ENCODE results near the gene UEVLD.

Gene UEVLD

DNA sequence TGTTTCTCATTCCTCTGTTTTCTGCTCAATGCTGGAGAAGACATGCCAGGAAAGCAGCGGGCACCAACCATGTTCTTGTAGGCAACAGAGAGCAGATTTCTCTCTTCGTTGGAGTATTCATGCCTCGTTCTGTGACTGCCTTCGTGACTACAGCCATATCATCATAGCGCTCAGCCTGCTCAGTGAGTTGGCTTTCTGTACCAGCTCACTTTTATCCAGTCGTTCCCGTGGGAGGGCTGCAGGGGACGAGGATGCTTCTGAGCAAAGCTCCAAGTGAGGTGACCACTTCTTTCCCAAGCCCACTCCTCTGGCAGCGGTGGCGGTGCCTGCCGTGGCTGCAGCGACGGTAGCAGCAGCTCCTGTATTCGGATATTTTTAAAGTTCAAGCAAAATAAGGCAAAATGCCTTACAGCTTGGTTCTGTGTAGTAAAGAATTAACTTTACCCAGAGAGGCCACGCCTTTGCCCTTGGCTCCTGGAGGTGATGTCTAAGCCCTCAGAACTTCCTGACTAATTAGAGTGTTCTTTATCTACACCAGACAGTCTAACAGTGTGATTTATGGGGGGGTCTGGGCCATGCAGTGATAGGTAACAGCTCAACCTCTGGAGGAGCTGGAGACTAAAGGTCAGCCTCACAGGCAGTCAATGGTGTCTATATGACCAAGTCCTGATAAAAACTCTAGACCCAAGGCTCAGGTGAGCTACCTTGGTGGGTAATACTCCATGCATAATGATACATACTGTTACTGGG, 97.6 kb downstream of the UEVLD start:
- no peak overlapping the region for H3K4me3 ChIP-seq (ENCODE audit: low read length)
- TF ChIP-seq, protein P1, sequence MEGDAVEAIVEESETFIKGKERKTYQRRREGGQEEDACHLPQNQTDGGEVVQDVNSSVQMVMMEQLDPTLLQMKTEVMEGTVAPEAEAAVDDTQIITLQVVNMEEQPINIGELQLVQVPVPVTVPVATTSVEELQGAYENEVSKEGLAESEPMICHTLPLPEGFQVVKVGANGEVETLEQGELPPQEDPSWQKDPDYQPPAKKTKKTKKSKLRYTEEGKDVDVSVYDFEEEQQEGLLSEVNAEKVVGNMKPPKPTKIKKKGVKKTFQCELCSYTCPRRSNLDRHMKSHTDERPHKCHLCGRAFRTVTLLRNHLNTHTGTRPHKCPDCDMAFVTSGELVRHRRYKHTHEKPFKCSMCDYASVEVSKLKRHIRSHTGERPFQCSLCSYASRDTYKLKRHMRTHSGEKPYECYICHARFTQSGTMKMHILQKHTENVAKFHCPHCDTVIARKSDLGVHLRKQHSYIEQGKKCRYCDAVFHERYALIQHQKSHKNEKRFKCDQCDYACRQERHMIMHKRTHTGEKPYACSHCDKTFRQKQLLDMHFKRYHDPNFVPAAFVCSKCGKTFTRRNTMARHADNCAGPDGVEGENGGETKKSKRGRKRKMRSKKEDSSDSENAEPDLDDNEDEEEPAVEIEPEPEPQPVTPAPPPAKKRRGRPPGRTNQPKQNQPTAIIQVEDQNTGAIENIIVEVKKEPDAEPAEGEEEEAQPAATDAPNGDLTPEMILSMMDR (conservative IDR thresholded peaks at IDR 0.05; ENCODE audit: low read depth, low read length): no peak
- no peak for DNase-seq (ENCODE audit: low read depth)

DNA sequence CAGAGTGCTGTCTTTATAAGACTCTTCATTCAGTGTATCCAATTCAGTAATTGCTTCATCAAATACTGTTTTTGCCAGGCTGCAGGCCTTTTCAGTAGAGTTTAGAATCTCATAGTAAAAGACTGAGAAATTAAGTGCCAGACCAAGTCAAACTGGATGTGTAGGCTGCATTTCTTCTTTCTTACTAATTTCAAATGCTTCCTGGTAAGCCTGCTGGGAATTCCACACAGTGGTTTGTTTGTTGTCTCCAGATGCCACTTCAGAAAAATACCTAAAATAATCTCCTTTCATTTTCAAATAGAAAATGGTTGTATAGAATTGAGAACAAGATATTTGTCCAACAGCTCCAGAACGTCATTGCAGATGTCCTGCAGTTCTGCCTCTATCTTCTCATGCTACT, 98.2 kb downstream of the UEVLD start:
- DNase-seq (ENCODE audit: low read depth): no peak
- TF ChIP-seq, protein P1 (conservative IDR thresholded peaks at IDR 0.05; ENCODE audit: low read depth, low read length): no peak
- H3K4me3 ChIP-seq (ENCODE audit: low read length): no peak overlapping the region

DNA sequence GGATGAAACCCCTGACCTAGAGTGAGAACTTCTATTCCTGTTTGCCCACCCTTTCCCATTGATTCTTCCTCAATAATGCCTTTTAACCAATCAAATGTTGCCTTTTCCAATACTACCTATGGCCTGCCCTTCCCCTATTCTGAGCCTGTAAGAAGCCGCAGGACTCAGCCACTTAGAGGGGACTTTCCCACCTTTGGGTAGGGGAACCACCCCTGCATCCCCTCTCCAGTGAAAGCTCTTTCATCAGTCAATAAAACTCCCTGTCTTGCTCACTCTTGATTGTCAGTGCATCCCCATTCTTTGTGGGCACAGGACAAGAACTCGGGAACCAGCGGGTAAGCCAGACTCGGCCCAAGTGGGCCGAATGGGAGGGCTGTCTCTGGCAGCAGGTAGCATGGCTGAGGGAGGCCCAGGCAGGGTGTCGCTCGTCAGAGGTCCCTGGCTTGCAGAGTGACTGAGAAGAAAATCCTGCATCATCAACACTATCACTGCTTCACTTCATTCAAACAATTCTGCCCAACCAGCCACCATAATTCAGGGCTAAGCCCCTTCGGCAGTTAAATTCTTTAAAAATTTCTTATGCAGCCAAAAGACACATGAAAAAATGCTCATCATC, 102.5 kb downstream of the UEVLD start:
- TF ChIP-seq, protein P1 (conservative IDR thresholded peaks at IDR 0.05; ENCODE audit: low read depth, low read length): no peak
- no peak for DNase-seq (ENCODE audit: low read depth)
- no peak overlapping the region for H3K4me3 ChIP-seq (ENCODE audit: low read length)
